Esophagus squamous epithelium (tissue), 4 donors: ENCODE data around the gene PDZD8.

Source experiments
- POLR2A ChIP-seq, 4 donors: fragments of 450-650 bp; IDR thresholded peaks; one replicate each; pipeline ENCODE4 v1.6.1; 2017; ENCODE audit warnings: antibody characterized with exemption in 4 of 4, mild to moderate bottlenecking in 4 of 4, moderate library complexity in 3 of 4
- TF ChIP-seq, protein P1 (sequence below), 6 experiments: fragments of 450-650 bp in 4 of 6; fragments of 200-600 bp in 2 of 6; sonication (generic) in 2 of 6; IDR thresholded peaks; one replicate each; pipeline ENCODE4 v1.5.1; 2016 to 2019; ENCODE audit warnings: antibody characterized with exemption in 6 of 6, mild to moderate bottlenecking in 4 of 6, moderate library complexity in 4 of 6

- no peak for TF ChIP-seq POLR2A (IDR thresholded peaks at IDR 0.05)
- TF ChIP-seq, protein P1, sequence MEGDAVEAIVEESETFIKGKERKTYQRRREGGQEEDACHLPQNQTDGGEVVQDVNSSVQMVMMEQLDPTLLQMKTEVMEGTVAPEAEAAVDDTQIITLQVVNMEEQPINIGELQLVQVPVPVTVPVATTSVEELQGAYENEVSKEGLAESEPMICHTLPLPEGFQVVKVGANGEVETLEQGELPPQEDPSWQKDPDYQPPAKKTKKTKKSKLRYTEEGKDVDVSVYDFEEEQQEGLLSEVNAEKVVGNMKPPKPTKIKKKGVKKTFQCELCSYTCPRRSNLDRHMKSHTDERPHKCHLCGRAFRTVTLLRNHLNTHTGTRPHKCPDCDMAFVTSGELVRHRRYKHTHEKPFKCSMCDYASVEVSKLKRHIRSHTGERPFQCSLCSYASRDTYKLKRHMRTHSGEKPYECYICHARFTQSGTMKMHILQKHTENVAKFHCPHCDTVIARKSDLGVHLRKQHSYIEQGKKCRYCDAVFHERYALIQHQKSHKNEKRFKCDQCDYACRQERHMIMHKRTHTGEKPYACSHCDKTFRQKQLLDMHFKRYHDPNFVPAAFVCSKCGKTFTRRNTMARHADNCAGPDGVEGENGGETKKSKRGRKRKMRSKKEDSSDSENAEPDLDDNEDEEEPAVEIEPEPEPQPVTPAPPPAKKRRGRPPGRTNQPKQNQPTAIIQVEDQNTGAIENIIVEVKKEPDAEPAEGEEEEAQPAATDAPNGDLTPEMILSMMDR (IDR thresholded peaks at IDR 0.05), result no peak
These were observed 81.1 kb downstream of the PDZD8 start for GRCh38 chr10:117294039-117294645.
